HCT116 (cell line): Measurements from ENCODE around the gene MAML3. TPM values are rescaled to one million over a fixed set of nuclear protein-coding genes. Genes with fewer than 3 reads are reported as not detected.

Source experiments
- ATAC-seq: fragments of 200-7000 bp; cut with Tn5 transposase; 2 replicates; pipeline ENCODE4 v1.9.1; 2020; ENCODE audit warnings: mild to moderate bottlenecking, moderate library complexity
- BruUV-seq: library from RNA; stranded (reverse); fragments of 400-500 nt; replicated peaks from 2 replicates; lab custom pipeline; 2021; lab: Mats Ljungman, UMichigan
- CTCF ChIA-PET: fragments of 300-600 bp; sonication (Branson Sonifier 250); formaldehyde crosslinking; loops from one replicate; lab custom pipeline; 2021; ENCODE audit warnings: antibody characterized with exemption; lab: Charles Lee
- POLR2A ChIA-PET: fragments of 300-600, 350-600 bp; sonication (Branson Sonifier 250); formaldehyde crosslinking; loops from one replicate; lab custom pipeline; 2021; ENCODE audit warnings: antibody characterized with exemption; lab: Charles Lee
- RAD21 ChIA-PET, 2 experiments: fragments of 300-600 bp; sonication (Branson Sonifier 250); formaldehyde crosslinking; loops; one replicate each; lab custom pipeline; 2023; ENCODE audit warnings: low total read pairs in 2 of 2; ENCODE audit not compliant: uncharacterized antibody in 2 of 2, unreplicated experiment in 2 of 2, low non-redundant PET in 1 of 2; lab: Charles Lee
- DNase-seq: peaks from one replicate; pipeline ENCODE4 v3.0.0-alpha.2; 2010; ENCODE audit warnings: low read depth, low spot score
- H2AFZ ChIP-seq: fragments of 200-600 bp; shearing (Covaris generic), sonication (generic); 2 replicates; pipeline ENCODE4 v1.6.1; 2017; ENCODE audit warnings: low read depth, mixed run types, mixed read lengths, antibody characterized with exemption, low read length; ENCODE audit not compliant: poor library complexity, severe bottlenecking
- H3K27ac ChIP-seq: 2 replicates; pipeline ENCODE4 v1.5.1; 2012; ENCODE audit warnings: low read depth, low read length
- H3K27me3 ChIP-seq: fragments of 200-600 bp; sonication (generic); 2 replicates; pipeline ENCODE4 v1.6.1; 2016; ENCODE audit warnings: mixed run types, low read length, mixed read lengths; ENCODE audit not compliant: insufficient read depth
- H3K36me3 ChIP-seq, 2 experiments: fragments of 200-500 bp in 1 of 2; fragments of 200-600 bp in 1 of 2; sonication (Bioruptor generic) in 1 of 2; sonication (generic) in 1 of 2; 2 replicates each; pipeline versions ENCODE4 v1.5.1 to v1.6.1; 2014 to 2016; ENCODE audit warnings: low read length in 2 of 2, inconsistent platforms in 1 of 2, mixed read lengths in 1 of 2, mixed run types in 1 of 2; ENCODE audit not compliant: insufficient read depth in 2 of 2, control insufficient read depth in 1 of 2
- H3K4me1 ChIP-seq, 2 experiments: fragments of 200-600 bp in 1 of 2; sonication (generic) in 1 of 2; 2 replicates each; pipeline versions ENCODE4 v1.5.1 to v1.6.1; 2012 to 2017; ENCODE audit warnings: low read length in 2 of 2, inconsistent platforms in 1 of 2, mild to moderate bottlenecking in 1 of 2, mixed read lengths in 1 of 2, mixed run types in 1 of 2, moderate library complexity in 1 of 2; ENCODE audit not compliant: insufficient read depth in 2 of 2, control insufficient read depth in 1 of 2
- H3K4me2 ChIP-seq: fragments of 200-600 bp; sonication (generic); 2 replicates; pipeline ENCODE4 v1.6.1; 2017; ENCODE audit warnings: mixed run types, low read length, mixed read lengths
- H3K4me3 ChIP-seq, 2 experiments: fragments of 200-600 bp in 1 of 2; sonication (generic) in 1 of 2; replicated peaks in 1 of 2; 2 replicates each; pipeline ENCODE4 v1.5.1; 2011 to 2016; ENCODE audit warnings: low read length in 2 of 2, control low read depth in 1 of 2, low read depth in 1 of 2, mild to moderate bottlenecking in 1 of 2, mixed read lengths in 1 of 2, mixed run types in 1 of 2
- H3K79me2 ChIP-seq: fragments of 200-600 bp; sonication (generic); 2 replicates; pipeline ENCODE4 v1.6.1; 2017; ENCODE audit warnings: mild to moderate bottlenecking, mixed run types, low read length, moderate library complexity, mixed read lengths; ENCODE audit not compliant: insufficient read depth
- H3K9ac ChIP-seq: fragments of 200-600 bp; sonication (generic); 2 replicates; pipeline ENCODE4 v1.6.1; 2016; ENCODE audit warnings: low read length, mixed read lengths
- H3K9me2 ChIP-seq: fragments of 200-600 bp; sonication (generic), shearing (Covaris generic); 2 replicates; pipeline ENCODE4 v1.6.1; 2017; ENCODE audit warnings: mixed run types, mild to moderate bottlenecking, moderate library complexity; ENCODE audit not compliant: insufficient read depth
- H3K9me3 ChIP-seq, 2 experiments: fragments of 200-500 bp in 1 of 2; fragments of 200-600 bp in 1 of 2; sonication (Bioruptor generic) in 1 of 2; sonication (generic) in 1 of 2; 2 replicates each; pipeline ENCODE4 v1.6.1; 2014 to 2017; ENCODE audit warnings: low read length in 2 of 2, mixed read lengths in 2 of 2, inconsistent platforms in 1 of 2, low read depth in 1 of 2, mild to moderate bottlenecking in 1 of 2, mixed run types in 1 of 2, moderate library complexity in 1 of 2; ENCODE audit not compliant: control insufficient read depth in 1 of 2, insufficient read depth in 1 of 2
- H4K20me1 ChIP-seq: fragments of 200-600 bp; sonication (generic), shearing (Covaris generic); 2 replicates; pipeline ENCODE4 v1.6.1; 2017; ENCODE audit warnings: mixed run types, mild to moderate bottlenecking, moderate library complexity; ENCODE audit not compliant: insufficient read depth
- CTCF ChIP-seq, 3 experiments: fragments of 200-600 bp in 1 of 3; sonication (generic) in 1 of 3; IDR thresholded peaks in 2 of 3; conservative IDR thresholded peaks in 1 of 3; 2 replicates each; pipeline ENCODE4 v1.5.1; 2012 to 2017; ENCODE audit warnings: low read depth in 2 of 3, low read length in 2 of 3, antibody characterized with exemption in 1 of 3, borderline replicate concordance in 1 of 3, control low read depth in 1 of 3, mild to moderate bottlenecking in 1 of 3, mixed read lengths in 1 of 3, mixed run types in 1 of 3, moderate library complexity in 1 of 3; ENCODE audit not compliant: insufficient read depth in 1 of 3
- EZH2phosphoT487 ChIP-seq: fragments of 200-600 bp; IDR thresholded peaks from 2 replicates; pipeline ENCODE4 v1.6.1; 2018; ENCODE audit warnings: antibody characterized with exemption, borderline replicate concordance
- POLR2AphosphoS5 ChIP-seq: IDR thresholded peaks from 2 replicates; pipeline ENCODE4 v1.6.1; 2011; ENCODE audit warnings: mild to moderate bottlenecking, low read depth, low read length, moderate library complexity
- REST ChIP-seq: IDR thresholded peaks from 2 replicates; pipeline ENCODE4 v1.6.1; 2012; ENCODE audit warnings: low read depth
- SIN3A ChIP-seq: IDR thresholded peaks from 2 replicates; pipeline ENCODE4 v1.6.1; 2012; ENCODE audit warnings: low read depth
- YY1 ChIP-seq: IDR thresholded peaks from 2 replicates; pipeline ENCODE4 v1.6.1; 2011; ENCODE audit warnings: low read length, low read depth, moderate library complexity, mild to moderate bottlenecking; ENCODE audit not compliant: insufficient replicate concordance; ENCODE audit errors: extremely low read depth
- ZNF274 ChIP-seq: fragments of 200-500 bp; sonication (Bioruptor generic); IDR thresholded peaks from 2 replicates; pipeline ENCODE4 v1.6.1; 2014; ENCODE audit warnings: mild to moderate bottlenecking, low read depth, low read length, inconsistent platforms
- intact Hi-C: fragments of 100-400 bp; cut with micrococcal nuclease; formaldehyde crosslinking; loops from 2 replicates; pipeline ENCODE4 v1.10.0; 2022
- total RNA-seq: library from RNA; stranded (reverse); gene quantifications from one replicate; pipeline ENCODE4 v1.2.1, GENCODE V29; 2021; ENCODE audit not compliant: unreplicated experiment

The MAML3 gene
- total RNA-seq, 1 experiment from 2014 or later: 3.1 TPM

- H3K27ac ChIP-seq: no peak overlapping the region
- H3K9me3 ChIP-seq: no peaks in the 10 kb centered on the region
- no peaks in the 10 kb centered on the region for H3K36me3 ChIP-seq
- intact Hi-C loops: no loop called here
- no peak overlapping the region for H3K4me3 ChIP-seq
- no peak overlapping the region for H3K4me2 ChIP-seq
- no peaks in the 10 kb centered on the region for H3K4me1 ChIP-seq
- H3K9ac ChIP-seq: no peak overlapping the region
- no peaks in the 10 kb centered on the region for H3K27me3 ChIP-seq
- ChIA-PET CTCF (interaction anchor here (1.0 kb wide), 1 partner anchor 142 kb away, joined by 3 read pairs; no protein-coding TSS in a partner anchor), RAD21 (no interaction called here), POLR2A (no interaction called here)
- no peaks in the 10 kb centered on the region for H3K79me2 ChIP-seq
- H2AFZ ChIP-seq: no peak overlapping the region
- H4K20me1 ChIP-seq: no peaks in the 10 kb centered on the region
- DNase-seq (no peak), ATAC-seq (no peak)
- BruUV-seq: no TSS peak
- no peak for TF ChIP-seq REST
- TF ChIP-seq POLR2AphosphoS5: no peak
- TF ChIP-seq EZH2phosphoT487: no peak
- no peak for TF ChIP-seq ZNF274
- no peak for TF ChIP-seq YY1
- no peak for TF ChIP-seq SIN3A
- no peaks in the 10 kb centered on the region for H3K9me2 ChIP-seq
Measured at GRCh38 chr4:140109737-140110136, 44.2 kb downstream of the MAML3 start.

GRCh38 chr4:140109292-140109691, 44.7 kb downstream of the MAML3 start:
- H3K27me3 ChIP-seq: no peaks in the 10 kb centered on the region
- H2AFZ ChIP-seq: no peak overlapping the region
- ATAC-seq: no peak
- H3K4me1 ChIP-seq: no peaks in the 10 kb centered on the region
- no peaks in the 10 kb centered on the region for H3K9me3 ChIP-seq
- no peaks in the 10 kb centered on the region for H3K79me2 ChIP-seq
- no peak overlapping the region for H3K4me3 ChIP-seq
- RAD21 ChIA-PET: no interaction called here
- TF ChIP-seq CTCF (IDR thresholded peaks at IDR 0.05 in 2 of 3, conservative IDR thresholded peaks at IDR 0.05 in 1 of 3; ENCODE audit: borderline replicate concordance in 1 of 3, insufficient read depth in 1 of 3, low read depth in 2 of 3, low read length in 2 of 3) (no peak), POLR2AphosphoS5 (no peak)
- TF ChIP-seq, all 23 proteins: peak for 0
- ChIA-PET CTCF (interaction anchor here (1.0 kb wide), 1 partner anchor 143 kb away, joined by 3 read pairs; no protein-coding TSS in a partner anchor), POLR2A (no interaction called here)
- Histone ChIP-seq H3K4me2 (no peak overlapping the region), H3K36me3 (no peaks in the 10 kb centered on the region), H3K9ac (no peak overlapping the region), H4K20me1 (no peaks in the 10 kb centered on the region), H3K27ac (no peak overlapping the region), H3K9me2 (no peaks in the 10 kb centered on the region)
- intact Hi-C loops: no loop called here
- no TSS peak for BruUV-seq
- DNase-seq: no peak
